ENCODE data around the gene YAF2.
"Not testable (repeated sequence)": the region's sequence is repeated elsewhere in the genome, so short reads cannot be mapped to it uniquely, and the experiment has no call there.

Gene YAF2

GRCh38 chr12:42196723-42197603 lies 41.1 kb downstream of the YAF2 start:
- no peak for DNase-seq (ENCODE audit: low spot score)

DNA sequence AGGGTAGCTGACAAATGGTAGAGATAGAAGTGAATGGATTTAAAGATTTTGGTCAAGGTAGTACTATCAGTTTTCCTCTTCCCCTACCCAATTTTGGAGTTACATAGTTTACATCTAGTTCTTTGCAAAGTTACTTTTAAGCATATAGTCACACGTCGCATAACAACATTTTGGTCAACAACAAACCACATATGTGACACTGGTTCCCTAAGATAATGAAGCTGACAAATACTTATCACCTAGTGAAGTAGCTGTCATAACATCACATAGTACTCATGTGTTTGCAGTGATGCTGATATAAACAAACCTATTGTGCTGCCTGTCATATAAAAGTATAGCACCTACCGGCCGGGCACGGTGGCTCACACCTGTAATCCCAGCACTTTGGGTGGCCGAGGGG lies 45.4 kb downstream of the YAF2 start:
- DNase-seq (ENCODE audit: low spot score) = no peak

- no peak for DNase-seq (ENCODE audit: low spot score)
Observed at GRCh38 chr12:42192258-42192657, 45.8 kb downstream of the YAF2 start.

DNA sequence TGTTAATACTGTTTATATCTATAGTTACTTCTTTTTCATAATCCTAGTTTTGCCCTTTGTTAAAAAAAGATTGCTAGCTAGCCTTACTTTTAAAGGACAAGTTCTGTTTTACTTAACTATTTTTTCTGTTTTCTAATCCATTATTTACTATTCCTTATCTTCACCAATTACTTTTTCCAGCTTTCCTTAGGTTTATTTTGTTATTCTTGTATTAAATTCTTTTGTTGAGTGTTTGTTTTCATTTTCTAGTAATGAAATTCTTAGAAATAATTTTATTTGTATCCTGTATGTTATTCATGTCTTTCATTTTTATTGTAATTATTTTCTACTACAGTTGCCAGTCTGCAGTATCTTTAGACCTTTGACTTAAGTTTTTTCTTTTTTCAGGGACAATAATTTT lies 47.7 kb downstream of the YAF2 start:
- no peak for DNase-seq (ENCODE audit: low spot score)

DNA sequence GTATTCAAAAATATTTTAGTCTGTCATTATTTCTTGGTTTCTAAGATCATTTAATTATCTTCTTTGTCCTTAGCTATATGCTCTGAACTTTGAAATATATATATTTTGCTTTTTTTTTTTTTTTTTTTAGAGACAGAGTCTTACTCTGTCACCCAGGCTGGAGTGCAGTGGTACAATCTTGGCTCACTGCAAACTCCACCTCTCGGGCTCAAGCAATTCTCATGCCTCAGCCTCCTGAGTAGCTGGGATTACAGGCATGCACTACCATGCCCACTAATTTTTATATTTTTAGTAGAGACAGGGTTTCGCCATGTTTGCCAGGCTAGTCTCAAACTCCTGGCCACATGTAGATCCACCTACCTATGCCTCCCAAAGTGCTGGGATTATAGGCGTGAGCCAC lies 49.8 kb downstream of the YAF2 start:
- not testable (repeated sequence) for DNase-seq (ENCODE audit: low spot score)

DNA sequence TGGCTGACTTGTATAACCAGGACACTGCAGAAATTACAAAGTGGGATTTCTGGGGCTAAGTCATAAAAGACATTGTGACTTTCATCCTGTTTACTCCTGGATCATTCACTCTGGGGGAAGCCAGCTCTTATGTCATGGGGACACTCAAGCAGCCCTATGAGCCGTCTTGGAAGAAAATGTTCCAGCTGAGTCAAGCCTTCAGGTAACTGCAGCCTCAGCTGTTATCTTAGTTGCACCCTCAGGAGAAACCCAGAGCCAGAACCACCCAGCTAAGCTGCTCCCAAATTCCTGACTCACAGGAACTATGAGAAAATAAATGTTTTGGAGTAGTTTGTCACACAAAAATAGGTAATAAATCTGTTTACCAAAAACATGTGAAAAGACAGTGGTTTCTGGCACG lies 50.2 kb downstream of the YAF2 start:
- DNase-seq (ENCODE audit: low spot score) = no peak

DNA sequence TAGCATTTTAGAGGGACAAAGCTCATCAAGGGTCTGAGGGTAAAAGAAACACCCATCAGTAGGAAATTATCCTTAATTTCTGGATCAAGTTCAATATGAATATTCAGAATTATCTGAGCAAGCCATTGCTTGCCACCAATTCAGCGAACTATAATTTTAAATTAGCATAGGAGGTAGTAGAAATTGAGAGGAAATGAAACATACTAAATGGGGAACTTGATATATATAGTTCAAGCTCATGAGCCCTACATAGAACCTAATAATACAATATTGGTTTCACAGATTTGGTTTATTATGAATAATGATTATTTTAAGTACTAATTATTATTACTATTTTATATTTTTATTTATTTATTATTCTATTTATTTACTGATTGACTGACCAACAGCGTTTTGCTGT lies 51.3 kb downstream of the YAF2 start:
- no peak for DNase-seq (ENCODE audit: low spot score)

GRCh38 chr12:42182394-42182793 lies 55.7 kb downstream of the YAF2 start:
- DNase-seq (ENCODE audit: low spot score) = no peak

DNA sequence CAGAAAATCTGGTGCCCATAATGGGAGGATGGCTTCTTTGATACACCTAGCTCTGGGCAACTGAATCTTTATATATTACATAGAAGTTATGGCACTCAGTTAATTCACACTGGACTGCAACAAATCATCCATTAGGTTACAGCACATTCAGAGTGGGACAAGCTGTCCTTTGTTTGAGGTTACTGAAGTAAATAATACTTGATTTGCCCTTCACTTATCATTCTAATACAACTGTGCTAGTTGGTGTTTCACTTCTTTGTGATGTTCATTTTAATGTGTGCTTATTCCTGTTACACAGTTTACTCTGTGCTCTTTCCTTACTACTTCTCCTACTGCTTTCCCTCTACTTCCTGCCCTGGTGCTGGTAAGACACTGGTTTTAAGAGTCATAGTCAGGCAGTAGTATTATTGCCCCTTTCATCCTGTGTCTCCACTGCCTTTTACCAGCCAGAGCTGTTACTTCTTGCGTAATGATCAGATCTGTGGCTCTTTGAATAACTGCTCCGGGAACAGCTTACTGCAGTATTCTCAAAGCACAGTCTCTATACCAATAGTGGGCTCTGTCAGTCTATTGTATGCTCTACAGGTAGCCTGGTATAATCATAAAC lies 57.0 kb downstream of the YAF2 start:
- DNase-seq (ENCODE audit: low spot score) = no peak

DNA sequence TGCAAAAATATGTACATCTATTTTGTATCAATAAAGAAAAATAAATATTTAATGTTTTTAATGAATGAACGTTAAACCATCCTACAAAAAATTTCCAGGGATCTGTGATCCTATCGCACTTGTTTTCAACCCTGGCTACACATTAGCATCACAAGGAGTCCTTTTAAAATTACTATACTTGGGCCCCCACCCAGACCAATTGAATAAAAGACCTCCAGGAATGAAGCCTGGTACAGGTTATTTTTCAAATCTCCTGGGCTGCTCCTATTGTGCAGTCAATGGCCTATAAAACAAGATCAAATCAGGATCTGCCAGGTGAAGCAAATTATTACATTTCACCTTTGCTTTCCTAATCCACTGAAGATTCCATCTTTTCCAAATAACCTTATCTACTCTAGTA lies 59.9 kb downstream of the YAF2 start:
- no peak for DNase-seq (ENCODE audit: low spot score)

- DNase-seq (ENCODE audit: low spot score) = no peak
Observed at GRCh38 chr12:42174978-42175377, 63.1 kb downstream of the YAF2 start.

GRCh38 chr12:42173961-42174521 lies 64.0 kb downstream of the YAF2 start:
- no peak for DNase-seq (ENCODE audit: low spot score)

GRCh38 chr12:42172441-42173210 lies 65.4 kb downstream of the YAF2 start:
- no peak for DNase-seq (ENCODE audit: low spot score)

GRCh38 chr12:42167711-42168110 lies 70.3 kb downstream of the YAF2 start:
- no peak for DNase-seq (ENCODE audit: low spot score)

DNA sequence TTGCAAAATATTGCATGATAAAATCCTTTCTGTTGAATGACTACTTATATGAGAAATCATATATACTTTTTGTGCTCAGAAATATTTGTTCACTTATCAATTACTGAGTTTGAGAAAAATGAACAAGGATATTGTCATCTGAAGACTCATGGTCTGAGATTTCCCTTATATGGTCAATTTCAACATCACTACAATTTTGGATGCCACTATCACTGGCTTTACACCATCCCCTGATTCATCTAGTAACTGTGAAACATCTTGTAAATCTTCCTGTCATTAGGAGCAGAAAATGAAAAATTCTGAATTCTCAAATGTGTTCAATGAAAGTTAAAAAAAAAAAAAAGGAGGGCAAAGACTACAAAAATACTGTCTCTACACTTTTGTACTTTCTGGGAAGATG lies 71.5 kb downstream of the YAF2 start:
- no peak for DNase-seq (ENCODE audit: low spot score)

- DNase-seq (ENCODE audit: low spot score) = no peak
Observed at GRCh38 chr12:42163913-42164312, 74.1 kb downstream of the YAF2 start.

GRCh38 chr12:42162965-42163364 lies 75.1 kb downstream of the YAF2 start:
- DNase-seq (ENCODE audit: low spot score) = no peak

DNA sequence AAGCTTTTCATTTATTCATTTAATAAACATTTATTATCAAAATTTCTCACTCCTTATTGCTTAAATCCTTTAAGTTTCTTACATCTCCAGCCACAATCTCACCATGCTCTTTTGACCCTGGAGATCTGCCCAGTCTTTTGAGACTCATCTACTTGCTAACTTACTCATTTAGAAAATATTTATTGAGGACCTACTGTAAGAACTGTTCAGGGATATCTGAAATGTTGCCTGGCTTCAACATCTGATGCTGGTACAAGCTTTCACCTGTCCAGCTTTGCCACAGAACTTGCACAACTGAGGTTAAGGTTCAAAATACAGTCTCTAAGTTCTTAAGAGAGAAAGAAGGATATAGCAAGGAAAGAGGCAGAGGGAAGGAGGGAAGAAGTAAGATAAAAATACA lies 75.9 kb downstream of the YAF2 start:
- no peak for DNase-seq (ENCODE audit: low spot score)

DNA sequence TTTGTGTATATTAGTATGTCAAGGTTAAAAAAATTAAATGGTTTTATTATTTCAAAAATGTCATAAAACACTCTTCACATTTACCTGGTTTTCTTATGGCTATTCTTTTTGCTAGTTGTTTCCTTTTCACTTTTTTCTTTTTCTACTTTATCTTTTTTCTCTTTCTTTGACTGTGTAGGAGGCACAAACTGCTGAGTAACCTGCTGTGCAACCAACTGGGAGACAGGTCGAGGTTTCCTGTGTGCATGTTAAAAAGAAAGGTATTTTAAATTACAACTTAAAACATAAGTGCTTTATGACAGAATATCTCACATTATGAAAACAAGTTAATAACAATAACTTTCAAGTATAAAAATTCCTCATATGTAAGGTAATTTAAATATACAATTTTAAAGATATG lies 76.5 kb downstream of the YAF2 start:
- no peak for DNase-seq (ENCODE audit: low spot score)

DNA sequence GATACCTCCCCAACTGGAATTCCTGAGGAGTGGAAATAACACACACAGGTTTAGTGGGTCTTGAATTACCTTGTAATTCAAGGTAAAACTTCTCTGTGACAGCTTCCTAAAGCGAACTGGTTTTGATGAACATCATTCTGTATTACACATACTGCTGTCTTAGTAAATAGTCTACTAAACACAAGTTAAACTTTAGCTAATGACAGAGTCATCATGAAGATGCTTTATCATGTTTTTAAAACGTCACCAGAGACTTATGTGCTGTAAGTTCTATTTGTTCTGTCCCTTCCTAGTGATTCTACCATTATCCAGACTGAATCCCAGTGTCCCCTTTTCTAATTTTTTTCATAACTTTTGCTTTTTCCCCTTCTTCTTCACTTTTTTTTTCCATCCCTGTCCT lies 81.8 kb downstream of the YAF2 start:
- DNase-seq (ENCODE audit: low spot score) = no peak

GRCh38 chr12:42145552-42146215 lies 92.4 kb downstream of the YAF2 start:
- DNase-seq (ENCODE audit: low spot score) = no peak

GRCh38 chr12:42145197-42145549 lies 92.9 kb downstream of the YAF2 start:
- DNase-seq (ENCODE audit: low spot score) = no peak

Measured in CD4-positive, alpha-beta T cell treated with Interleukin-6 at 100 ng/mL for 8 hours (primary cell).